ENCODE data around the gene MRPS35. TPM values are rescaled to one million over a fixed set of nuclear protein-coding genes. Genes with fewer than 3 reads are reported as not detected.

The MRPS35 gene
- total RNA-seq, 1 donor from 2014 or later = 30.0 TPM

DNA sequence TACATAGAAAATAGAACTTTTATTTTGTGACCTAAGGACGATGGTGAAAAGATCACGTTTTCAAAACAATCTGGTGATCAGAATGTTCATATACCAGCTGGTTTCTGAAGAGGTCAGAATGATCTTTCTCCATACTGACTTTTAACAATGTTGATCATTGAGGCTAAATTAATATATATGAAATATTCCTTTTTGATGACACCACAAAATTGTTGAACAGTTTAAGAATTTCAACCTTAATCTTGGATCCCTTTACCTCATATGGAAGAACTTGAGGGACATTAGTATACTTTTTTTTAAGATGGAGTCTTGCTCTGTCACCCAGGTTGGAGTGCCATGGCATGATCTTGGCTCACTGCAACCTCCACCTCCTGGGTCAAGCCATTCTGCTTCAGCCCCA lies 17.2 kb upstream of the MRPS35 start:
- DNase-seq (ENCODE audit: low spot score) = no peak
- Mint-ChIP-seq H3K27me3 (ENCODE audit: unreplicated experiment) (peaks cover 6% of the 10 kb centered on the region), H3K4me3 (ENCODE audit: unreplicated experiment) (no peak overlapping the region), H3K36me3 (ENCODE audit: low read depth, unreplicated experiment) (peaks cover 62% of the 10 kb centered on the region), H3K27ac (ENCODE audit: unreplicated experiment) (no peak overlapping the region), H3K9me3 (ENCODE audit: unreplicated experiment) (no peaks in the 10 kb centered on the region), H3K4me1 (ENCODE audit: unreplicated experiment) (no peaks in the 10 kb centered on the region)
- TF ChIP-seq, protein P1, sequence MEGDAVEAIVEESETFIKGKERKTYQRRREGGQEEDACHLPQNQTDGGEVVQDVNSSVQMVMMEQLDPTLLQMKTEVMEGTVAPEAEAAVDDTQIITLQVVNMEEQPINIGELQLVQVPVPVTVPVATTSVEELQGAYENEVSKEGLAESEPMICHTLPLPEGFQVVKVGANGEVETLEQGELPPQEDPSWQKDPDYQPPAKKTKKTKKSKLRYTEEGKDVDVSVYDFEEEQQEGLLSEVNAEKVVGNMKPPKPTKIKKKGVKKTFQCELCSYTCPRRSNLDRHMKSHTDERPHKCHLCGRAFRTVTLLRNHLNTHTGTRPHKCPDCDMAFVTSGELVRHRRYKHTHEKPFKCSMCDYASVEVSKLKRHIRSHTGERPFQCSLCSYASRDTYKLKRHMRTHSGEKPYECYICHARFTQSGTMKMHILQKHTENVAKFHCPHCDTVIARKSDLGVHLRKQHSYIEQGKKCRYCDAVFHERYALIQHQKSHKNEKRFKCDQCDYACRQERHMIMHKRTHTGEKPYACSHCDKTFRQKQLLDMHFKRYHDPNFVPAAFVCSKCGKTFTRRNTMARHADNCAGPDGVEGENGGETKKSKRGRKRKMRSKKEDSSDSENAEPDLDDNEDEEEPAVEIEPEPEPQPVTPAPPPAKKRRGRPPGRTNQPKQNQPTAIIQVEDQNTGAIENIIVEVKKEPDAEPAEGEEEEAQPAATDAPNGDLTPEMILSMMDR (IDR thresholded peaks at IDR 0.05; ENCODE audit: unreplicated experiment) = no peak

DNA sequence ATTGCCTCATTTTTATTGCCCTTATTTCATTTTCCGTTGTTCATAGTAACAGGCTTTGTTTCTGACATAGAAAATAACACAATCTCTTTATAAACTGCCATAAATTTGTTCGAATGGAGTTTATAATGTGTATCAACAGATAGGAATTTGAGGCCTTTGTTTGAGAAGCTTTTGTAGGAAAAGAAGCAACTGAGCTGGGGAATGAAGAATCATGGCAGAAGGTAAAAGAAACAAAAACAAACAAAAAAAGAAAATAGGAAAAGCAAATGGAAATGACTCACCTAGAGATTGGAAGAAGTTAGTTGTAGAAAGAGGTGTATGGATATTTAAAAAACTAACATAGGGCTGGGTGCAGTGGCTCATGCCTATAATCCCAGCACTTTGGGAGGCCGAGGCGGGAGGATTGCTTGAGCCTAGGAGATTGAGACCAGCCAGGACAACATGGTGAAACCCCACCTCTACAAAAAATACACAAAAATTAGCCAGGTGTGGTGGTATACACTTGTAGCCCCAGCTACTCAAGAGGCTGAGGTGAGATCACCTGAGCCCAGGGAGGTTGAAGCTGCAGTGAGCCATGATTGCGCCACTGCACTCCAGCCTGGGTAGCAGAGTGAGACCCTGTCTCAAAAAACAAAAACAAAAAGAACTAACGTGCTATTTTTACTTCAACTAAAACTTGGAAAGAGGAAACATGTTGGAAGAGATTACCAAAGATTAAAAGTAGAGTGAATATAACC lies 14.9 kb upstream of the MRPS35 start:
- no peak overlapping the region for H3K4me3 Mint-ChIP-seq (ENCODE audit: unreplicated experiment)
- TF ChIP-seq, protein P1 (IDR thresholded peaks at IDR 0.05; ENCODE audit: unreplicated experiment) = no peak
- no peaks in the 10 kb centered on the region for H3K9me3 Mint-ChIP-seq (ENCODE audit: unreplicated experiment)
- H3K27ac Mint-ChIP-seq (ENCODE audit: unreplicated experiment) = no peak overlapping the region
- H3K27me3 Mint-ChIP-seq (ENCODE audit: unreplicated experiment) = peaks cover 6% of the 10 kb centered on the region
- DNase-seq (ENCODE audit: low spot score) = no peak
- H3K36me3 Mint-ChIP-seq (ENCODE audit: low read depth, unreplicated experiment) = peaks cover 42% of the 10 kb centered on the region
- H3K4me1 Mint-ChIP-seq (ENCODE audit: unreplicated experiment) = peaks cover 4% of the 10 kb centered on the region

DNA sequence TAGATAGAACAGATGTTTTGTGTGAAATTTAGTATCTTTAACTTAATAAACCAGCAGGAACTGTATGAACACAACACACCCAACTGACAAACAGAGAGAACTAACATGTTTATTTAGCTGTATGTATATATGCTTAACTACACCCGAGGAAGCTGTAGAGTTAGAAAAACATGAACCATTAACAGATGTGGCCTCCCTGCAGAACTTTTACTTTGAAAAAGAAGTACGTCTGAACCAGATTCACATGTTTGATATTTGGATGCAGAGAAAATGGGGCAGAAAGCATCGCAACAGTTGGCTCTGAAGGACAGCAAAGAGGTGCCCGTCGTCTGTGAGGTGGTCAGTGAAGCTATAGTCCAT lies 14.4 kb upstream of the MRPS35 start, which contains the start of gene REP15:
Gene REP15 (plus strand): TSS at position 155 of the 360 bp plus-strand sequence. CDS start 116 bp downstream, at position 271.
- Mint-ChIP-seq H3K9me3 (ENCODE audit: unreplicated experiment) (no peaks in the 10 kb centered on the region), H3K4me1 (ENCODE audit: unreplicated experiment) (peaks cover 4% of the 10 kb centered on the region), H3K27ac (ENCODE audit: unreplicated experiment) (no peak within 1 kb of the TSS), H3K36me3 (ENCODE audit: low read depth, unreplicated experiment) (peaks cover 39% of the 10 kb centered on the region), H3K4me3 (ENCODE audit: unreplicated experiment) (no peak within 1 kb of the TSS), H3K27me3 (ENCODE audit: unreplicated experiment) (peaks cover 4% of the 10 kb centered on the region)
- DNase-seq (ENCODE audit: low spot score) = no peak
- TF ChIP-seq, protein P1 (IDR thresholded peaks at IDR 0.05; ENCODE audit: unreplicated experiment) = no peak

DNA sequence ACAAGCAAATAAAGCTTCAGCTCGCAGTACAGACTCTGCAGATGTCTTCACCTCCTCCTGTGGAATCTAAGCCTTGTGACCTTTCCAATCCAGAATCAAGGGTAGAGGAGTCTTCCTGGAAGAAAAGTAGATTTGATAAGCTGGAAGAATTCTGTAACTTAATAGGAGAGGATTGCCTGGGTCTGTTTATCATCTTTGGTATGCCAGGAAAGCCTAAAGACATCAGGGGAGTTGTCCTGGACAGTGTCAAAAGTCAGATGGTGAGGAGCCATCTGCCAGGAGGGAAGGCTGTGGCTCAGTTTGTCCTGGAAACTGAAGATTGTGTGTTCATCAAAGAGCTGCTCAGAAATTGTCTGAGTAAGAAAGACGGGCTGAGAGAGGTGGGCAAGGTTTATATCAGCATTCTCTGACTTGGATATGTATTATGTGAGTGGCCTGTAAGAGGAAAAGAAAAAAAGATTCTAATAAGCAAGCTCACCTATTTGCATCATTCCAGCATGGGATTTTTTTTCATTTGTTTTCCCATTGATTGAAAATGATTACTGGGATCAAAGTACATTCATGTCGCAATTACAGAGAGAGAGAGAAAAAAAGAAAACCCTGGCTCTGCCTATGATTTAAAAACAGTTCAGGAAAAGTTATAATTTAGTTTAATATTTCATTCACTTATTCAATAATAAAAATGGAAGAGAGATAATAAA lies 13.6 kb upstream of the MRPS35 start:
- no peak overlapping the region for H3K4me3 Mint-ChIP-seq (ENCODE audit: unreplicated experiment)
- peaks cover 4% of the 10 kb centered on the region for H3K4me1 Mint-ChIP-seq (ENCODE audit: unreplicated experiment)
- peaks cover 32% of the 10 kb centered on the region for H3K36me3 Mint-ChIP-seq (ENCODE audit: low read depth, unreplicated experiment)
- TF ChIP-seq, protein P1 (IDR thresholded peaks at IDR 0.05; ENCODE audit: unreplicated experiment) = no peak
- no peak overlapping the region for H3K27ac Mint-ChIP-seq (ENCODE audit: unreplicated experiment)
- no peaks in the 10 kb centered on the region for H3K9me3 Mint-ChIP-seq (ENCODE audit: unreplicated experiment)
- peaks cover 4% of the 10 kb centered on the region for H3K27me3 Mint-ChIP-seq (ENCODE audit: unreplicated experiment)
- no peak for DNase-seq (ENCODE audit: low spot score)
